DMS 273 treated with DMSO at 0.1 percent for 48 hours (cell line): ENCODE results near the gene PDGFB.

Experiments used
- DNase-seq: peaks from one replicate; lab custom pipeline; 2025; lab: John Stamatoyannopoulos, UW

Gene PDGFB

DNA sequence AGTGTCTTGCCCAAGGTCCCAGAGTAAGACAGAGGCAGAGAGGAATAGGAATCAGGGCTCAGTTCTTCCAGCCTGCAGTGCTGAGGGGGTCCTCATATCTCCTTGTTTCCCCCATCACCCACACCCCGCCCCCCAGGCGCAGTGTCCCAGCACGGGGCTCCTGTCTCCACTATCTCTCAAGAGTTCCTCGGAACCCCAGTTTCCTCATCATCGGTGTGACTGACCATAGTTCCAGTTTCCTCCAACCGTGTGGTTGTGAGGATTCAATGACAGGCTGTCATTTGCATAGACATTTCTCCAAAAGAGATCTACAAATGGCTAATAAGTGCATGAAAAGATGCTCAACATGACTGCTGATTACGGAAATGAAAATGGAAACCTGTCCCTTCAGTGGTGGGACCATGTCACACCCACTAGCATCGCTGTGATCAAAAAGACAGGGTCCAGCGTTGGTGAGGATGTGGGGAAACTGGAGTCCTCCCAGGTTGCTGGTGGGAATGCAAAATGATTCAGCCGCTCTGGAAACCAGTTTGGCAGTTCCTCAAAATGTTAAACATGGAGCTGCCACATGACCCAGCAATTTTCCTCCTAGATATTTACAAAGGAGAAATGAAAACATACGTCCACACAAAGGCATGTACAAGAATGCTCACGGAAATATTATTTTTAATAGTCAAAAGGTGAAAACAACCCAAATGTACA, 31.8 kb upstream of the PDGFB start:
- no peak for DNase-seq

- no peak for DNase-seq
These were observed 31.1 kb upstream of the PDGFB start for GRCh38 chr22:39275814-39276439.

DNA sequence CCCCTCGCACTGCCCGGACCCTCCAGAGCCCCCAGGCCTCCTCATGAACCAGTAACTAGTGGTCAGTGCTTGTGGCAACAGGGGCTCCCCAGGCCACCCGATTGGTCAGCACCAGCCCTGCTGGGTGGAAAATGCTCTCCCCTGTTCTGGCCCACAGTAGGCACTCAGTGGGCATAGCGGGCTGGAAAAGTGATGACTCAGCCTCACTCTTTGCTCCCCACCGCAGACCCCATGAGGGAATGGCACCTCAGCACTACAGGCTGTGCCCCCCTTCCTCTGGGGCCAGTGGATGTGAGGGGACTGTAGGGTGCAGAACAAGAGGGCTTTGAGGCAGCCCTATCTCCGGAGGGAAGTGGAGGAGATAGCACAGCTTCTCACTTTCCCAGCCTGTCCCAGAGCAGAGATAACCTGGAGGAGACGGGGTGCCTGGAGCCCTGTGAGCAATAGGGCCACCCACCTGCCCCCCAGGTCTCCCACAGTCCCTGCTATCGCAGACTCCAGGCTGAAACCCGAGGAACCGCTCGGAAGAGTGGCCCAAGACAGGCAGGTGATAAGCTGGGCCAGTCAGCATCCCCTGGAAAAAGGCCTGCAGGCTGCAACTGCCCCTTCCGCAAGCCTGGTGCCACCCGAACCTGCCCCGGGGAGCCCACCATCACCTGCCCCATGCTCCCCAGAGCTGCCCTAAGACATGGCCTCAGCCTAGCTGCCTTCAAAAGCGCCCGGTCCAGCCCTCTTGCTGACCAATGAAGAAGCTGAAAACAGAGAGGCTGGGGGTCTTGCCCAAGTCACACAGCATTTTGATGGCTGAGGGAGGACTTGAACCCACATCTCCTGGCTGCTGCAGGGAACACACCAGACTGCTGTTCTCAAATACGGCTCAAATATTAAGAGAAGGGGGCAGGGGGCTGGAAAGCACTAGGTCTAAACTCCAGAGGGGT, 29.4 kb upstream of the PDGFB start:
- no peak for DNase-seq

- no peak for DNase-seq
These were observed 26.0 kb upstream of the PDGFB start for GRCh38 chr22:39270792-39271191.

- no peak for DNase-seq
These were observed 25.5 kb upstream of the PDGFB start for GRCh38 chr22:39270280-39270679.

GRCh38 chr22:39269095-39269790, 24.5 kb upstream of the PDGFB start:
- DNase-seq, result no peak

DNA sequence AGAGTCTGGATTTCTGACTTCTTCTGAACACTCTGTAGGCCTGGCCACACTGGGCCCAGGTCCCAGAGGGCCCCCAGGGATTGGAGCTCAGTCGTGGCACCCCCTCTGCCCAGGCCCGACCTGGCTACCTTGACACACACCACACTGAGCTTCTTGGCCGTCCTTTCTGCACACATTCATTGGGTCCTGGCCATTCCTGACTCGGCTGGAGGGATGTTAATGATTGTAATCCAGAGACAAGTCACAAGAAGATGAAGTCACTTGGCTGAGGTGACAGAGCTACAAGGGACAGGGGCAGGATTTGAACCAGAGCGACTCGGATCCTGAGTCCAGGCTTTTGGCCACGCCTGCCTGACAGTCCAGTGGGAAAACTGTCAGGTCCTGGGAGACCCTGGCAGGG, 23.9 kb upstream of the PDGFB start:
- DNase-seq, result no peak

GRCh38 chr22:39267974-39268373, 23.2 kb upstream of the PDGFB start:
- no peak for DNase-seq

DNA sequence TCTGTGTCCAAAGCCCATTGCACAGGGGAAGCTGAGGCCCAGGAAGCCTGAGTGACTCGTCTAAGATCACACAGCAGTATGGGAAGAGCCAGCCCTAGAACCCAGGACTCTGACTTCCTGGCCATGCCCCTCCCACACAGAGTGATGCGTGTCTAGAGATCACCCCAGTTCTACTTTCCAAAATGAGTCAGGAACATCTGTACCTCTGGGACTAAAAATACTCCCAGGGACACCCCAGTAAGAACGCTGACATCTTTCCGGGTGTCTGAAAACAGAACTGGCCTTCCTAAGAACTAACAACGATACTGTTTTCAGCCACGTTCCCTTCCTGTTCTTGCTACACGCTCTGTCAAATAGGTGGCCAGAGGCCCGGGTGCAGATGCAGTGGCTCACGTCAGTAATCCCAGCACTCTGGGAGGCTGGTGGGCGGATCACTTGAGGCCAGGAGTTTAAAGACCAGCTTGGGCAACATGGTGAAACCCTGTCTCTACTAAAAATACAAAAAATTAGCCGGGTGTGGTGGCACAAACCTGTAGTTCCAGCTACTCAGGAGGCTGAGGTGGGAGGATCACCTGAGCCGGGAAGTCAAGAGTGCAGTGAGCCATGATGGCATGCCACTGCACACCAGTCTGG, 21.7 kb upstream of the PDGFB start:
- DNase-seq, result no peak

GRCh38 chr22:39265143-39265886, 20.5 kb upstream of the PDGFB start:
- DNase-seq, result no peak

- no peak for DNase-seq
These were observed 19.7 kb upstream of the PDGFB start for GRCh38 chr22:39264349-39265038.

GRCh38 chr22:39263626-39264348, 19.0 kb upstream of the PDGFB start:
- DNase-seq, result no peak

GRCh38 chr22:39259666-39260065, 14.9 kb upstream of the PDGFB start:
- no peak for DNase-seq

- DNase-seq, result no peak
These were observed 13.2 kb upstream of the PDGFB start for GRCh38 chr22:39257901-39258475.

DNA sequence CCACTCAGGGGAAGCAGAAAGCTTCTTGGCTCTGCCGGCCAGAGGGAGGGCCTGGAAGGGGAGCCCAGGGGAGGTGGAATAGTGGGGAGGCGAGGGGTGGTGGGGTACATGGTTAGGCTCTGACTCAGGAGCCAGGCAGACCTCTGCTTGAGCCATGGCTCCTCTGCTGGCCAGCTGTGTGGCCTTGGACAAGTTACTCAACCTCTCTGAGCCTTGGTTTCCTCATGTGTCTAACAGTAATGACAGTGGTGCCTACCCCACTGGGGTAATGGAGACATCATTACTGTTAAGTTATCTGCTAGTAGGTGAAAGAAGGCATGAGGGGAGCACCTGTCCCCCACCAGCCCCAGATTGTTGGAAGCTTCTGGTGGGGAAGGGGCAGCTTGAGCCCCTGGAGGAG, 12.2 kb upstream of the PDGFB start:
- no peak for DNase-seq

GRCh38 chr22:39256186-39256552, 11.4 kb upstream of the PDGFB start:
- no peak for DNase-seq

DNA sequence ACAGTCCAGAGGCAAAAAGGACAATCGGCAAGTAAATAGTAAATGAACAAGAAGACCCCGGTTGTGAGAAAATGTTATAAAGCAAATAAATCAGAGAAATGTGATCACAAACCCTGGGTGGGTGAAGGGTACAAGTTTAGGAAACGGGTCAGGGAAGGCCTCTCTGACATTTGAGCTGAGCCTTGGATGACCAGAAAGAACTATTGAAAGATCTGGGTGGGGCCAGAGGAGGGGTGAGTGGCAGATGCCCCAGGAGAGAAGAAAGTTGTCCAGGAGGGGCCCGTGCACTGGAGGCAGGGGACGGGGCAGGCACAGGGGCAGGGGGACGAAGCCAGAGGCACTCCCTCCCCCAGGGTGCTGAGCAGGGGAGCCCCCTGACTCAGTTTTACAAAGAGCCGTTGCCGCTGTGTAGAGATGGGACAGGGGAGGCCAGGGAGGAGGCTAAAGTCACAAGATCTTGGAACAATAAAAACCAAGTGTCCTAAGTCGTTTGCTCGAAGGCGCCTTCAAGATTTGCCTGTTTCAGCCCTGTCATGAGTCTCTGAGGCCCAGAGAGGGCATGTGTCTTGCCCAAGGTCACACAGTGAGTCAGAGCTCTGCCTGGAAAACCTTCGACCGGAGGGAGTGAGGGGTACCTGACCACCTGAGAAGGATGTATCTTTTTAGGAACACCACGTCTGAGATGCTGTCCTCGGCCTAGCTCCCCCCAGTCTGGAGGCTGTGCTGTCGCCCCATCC, 10.8 kb upstream of the PDGFB start:
- no peak for DNase-seq

DNA sequence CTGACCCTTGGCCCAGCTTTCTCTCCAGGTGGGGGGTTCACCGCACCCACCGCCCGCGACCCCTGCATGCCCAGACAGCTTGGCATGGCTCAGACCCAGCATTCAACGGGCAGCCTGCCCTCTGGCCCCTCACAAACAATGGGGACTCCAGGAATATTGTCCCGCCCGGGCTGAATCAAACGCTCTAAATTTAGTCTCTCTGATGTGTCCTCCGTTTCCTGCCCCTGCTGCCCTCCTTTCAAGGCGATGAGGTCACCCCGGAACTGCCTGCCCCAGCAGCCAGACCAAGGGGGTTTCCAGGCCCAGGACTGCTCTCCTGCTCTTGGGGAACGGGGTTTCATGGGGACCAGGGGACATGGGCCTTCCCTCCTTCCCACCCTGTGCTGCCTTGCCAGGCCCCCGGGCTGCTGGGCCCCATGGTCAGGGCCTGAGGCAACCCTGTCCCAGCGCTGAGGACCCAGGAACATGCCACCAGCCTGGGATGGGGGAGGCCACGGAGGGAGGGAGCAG, 10.1 kb upstream of the PDGFB start:
- DNase-seq, result no peak

GRCh38 chr22:39254122-39254521, 9.3 kb upstream of the PDGFB start:
- no peak for DNase-seq
